Neural cell (in vitro differentiated cells): Measurements from ENCODE around the gene GNG12.

Source experiments
- CTCF ChIP-seq: fragments of 450-650 bp; IDR thresholded peaks from 2 replicates; pipeline ENCODE4 v1.5.1; 2014; ENCODE audit warnings: antibody characterized with exemption, mild to moderate bottlenecking, moderate library complexity; ENCODE audit not compliant: poor library complexity, severe bottlenecking
- POLR2AphosphoS5 ChIP-seq: IDR thresholded peaks from 2 replicates; pipeline ENCODE4 v1.6.1; 2012

GRCh38 chr1:67836769-67837168 lies 3.5 kb upstream of the GNG12 start:
- TF ChIP-seq CTCF (no peak), POLR2AphosphoS5 (no peak)
